DND-41 (cell line): ENCODE data around the gene NDUFV2.

Source experiments
- EZH2 ChIP-seq: IDR thresholded peaks from 3 replicates; pipeline ENCODE4 v1.6.1; 2012; ENCODE audit warnings: borderline replicate concordance, low read depth, mild to moderate bottlenecking, moderate library complexity, low read length, inconsistent platforms; ENCODE audit not compliant: severe bottlenecking
- TF ChIP-seq, protein P1 (sequence below): IDR thresholded peaks from 2 replicates; pipeline ENCODE4 v1.5.1; 2012; ENCODE audit warnings: borderline replicate concordance, low read length, moderate library complexity, mild to moderate bottlenecking; ENCODE audit not compliant: poor library complexity, severe bottlenecking; ENCODE audit errors: extremely low read depth

DNA sequence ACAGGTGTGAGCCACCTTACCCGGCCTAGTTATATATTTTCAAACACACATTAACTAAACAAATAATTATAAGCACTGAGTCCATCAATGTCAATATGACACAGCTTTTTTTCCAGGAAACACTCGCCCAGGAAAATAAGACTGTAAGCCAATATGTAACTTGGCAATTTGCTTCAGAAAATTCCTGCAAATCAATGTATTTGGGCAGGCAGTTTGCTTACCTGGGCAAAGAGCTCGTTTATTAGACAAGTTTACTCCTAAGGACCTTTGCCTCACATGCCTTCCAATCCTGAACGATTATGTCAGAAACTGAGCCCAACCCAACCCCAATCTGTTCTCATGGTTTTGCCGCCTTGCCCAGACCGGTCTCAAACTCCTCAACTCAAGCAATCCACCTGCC lies 34.7 kb upstream of the NDUFV2 start:
- TF ChIP-seq, protein P1, sequence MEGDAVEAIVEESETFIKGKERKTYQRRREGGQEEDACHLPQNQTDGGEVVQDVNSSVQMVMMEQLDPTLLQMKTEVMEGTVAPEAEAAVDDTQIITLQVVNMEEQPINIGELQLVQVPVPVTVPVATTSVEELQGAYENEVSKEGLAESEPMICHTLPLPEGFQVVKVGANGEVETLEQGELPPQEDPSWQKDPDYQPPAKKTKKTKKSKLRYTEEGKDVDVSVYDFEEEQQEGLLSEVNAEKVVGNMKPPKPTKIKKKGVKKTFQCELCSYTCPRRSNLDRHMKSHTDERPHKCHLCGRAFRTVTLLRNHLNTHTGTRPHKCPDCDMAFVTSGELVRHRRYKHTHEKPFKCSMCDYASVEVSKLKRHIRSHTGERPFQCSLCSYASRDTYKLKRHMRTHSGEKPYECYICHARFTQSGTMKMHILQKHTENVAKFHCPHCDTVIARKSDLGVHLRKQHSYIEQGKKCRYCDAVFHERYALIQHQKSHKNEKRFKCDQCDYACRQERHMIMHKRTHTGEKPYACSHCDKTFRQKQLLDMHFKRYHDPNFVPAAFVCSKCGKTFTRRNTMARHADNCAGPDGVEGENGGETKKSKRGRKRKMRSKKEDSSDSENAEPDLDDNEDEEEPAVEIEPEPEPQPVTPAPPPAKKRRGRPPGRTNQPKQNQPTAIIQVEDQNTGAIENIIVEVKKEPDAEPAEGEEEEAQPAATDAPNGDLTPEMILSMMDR: no peak
- no peak for TF ChIP-seq EZH2
